Subcutaneous adipose tissue (tissue), 4 donors: ENCODE results near the gene ZNF474. TPM values are rescaled to one million over a fixed set of nuclear protein-coding genes. Genes with fewer than 3 reads are reported as not detected.

Experiments
- CTCF ChIP-seq: fragments of 450-650 bp; IDR thresholded peaks from one replicate; pipeline ENCODE4 v1.5.1; 2016; ENCODE audit warnings: low read depth, mild to moderate bottlenecking, control low read depth, antibody characterized with exemption, moderate library complexity
- total RNA-seq, 4 donors: library from RNA; depleted of rRNA; stranded (reverse); fragments of >200 nt; gene quantifications; one replicate each; pipeline ENCODE4 v1.1.0, GENCODE V29; 2016

Gene ZNF474
- total RNA-seq, 4 donors from 2014 or later: 0.44 TPM; not detected in 3

- TF ChIP-seq CTCF: no peak
These were observed 47.8 kb downstream of the ZNF474 start for GRCh38 chr5:122177161-122177560.

- TF ChIP-seq CTCF: no peak
These were observed 50.4 kb downstream of the ZNF474 start for GRCh38 chr5:122179701-122180100.

GRCh38 chr5:122180146-122180712 lies 50.9 kb downstream of the ZNF474 start:
- TF ChIP-seq CTCF: no peak

- TF ChIP-seq CTCF: no peak
These were observed 51.7 kb downstream of the ZNF474 start for GRCh38 chr5:122180863-122181548.

- TF ChIP-seq CTCF: no peak
These were observed 52.5 kb downstream of the ZNF474 start for GRCh38 chr5:122181863-122182262.

GRCh38 chr5:122182491-122182921 lies 53.2 kb downstream of the ZNF474 start:
- TF ChIP-seq CTCF: no peak

GRCh38 chr5:122183098-122183787 lies 53.9 kb downstream of the ZNF474 start:
- no peak for TF ChIP-seq CTCF
